Measurements from ENCODE around the gene UGT3A2.
A peak's percentile ranks its signal among the peaks of the same experiment; 100 is the strongest.

Gene UGT3A2

GRCh38 chr5:36017622-36018021, 49.1 kb downstream of the UGT3A2 start:
- in situ Hi-C loops (cut with HindIII; ENCODE audit: low pct_unique_long_range_greater_than_20kb, low sequenced_read_pairs), result no loop called here

GRCh38 chr5:36017004-36017403, 49.7 kb downstream of the UGT3A2 start:
- no peak for TF ChIP-seq JUND (IDR thresholded peaks at IDR 0.05; ENCODE audit: low read depth)
- no peak for DNase-seq (ENCODE audit: low read depth in 1 of 2, low spot score in 1 of 2)
- in situ Hi-C loops (cut with HindIII; ENCODE audit: low pct_unique_long_range_greater_than_20kb, low sequenced_read_pairs), result no loop called here

More at GRCh38 chr5:36017622-36018021, 49.1 kb downstream of the UGT3A2 start:
- DNase-seq (ENCODE audit: low read depth in 1 of 2, low spot score in 1 of 2), result peak in 1 of 2 experiments; percentile 42
- TF ChIP-seq JUND (IDR thresholded peaks at IDR 0.05; ENCODE audit: low read depth), result no peak

GRCh38 chr5:36013182-36013581, 53.5 kb downstream of the UGT3A2 start:
- TF ChIP-seq JUND (IDR thresholded peaks at IDR 0.05; ENCODE audit: low read depth), result no peak
- no peak for DNase-seq (ENCODE audit: low read depth in 1 of 2, low spot score in 1 of 2)
- in situ Hi-C loops (cut with HindIII; ENCODE audit: low pct_unique_long_range_greater_than_20kb, low sequenced_read_pairs), result no loop called here

- no peak for DNase-seq (ENCODE audit: low read depth in 1 of 2, low spot score in 1 of 2)
- in situ Hi-C loops (cut with HindIII; ENCODE audit: low pct_unique_long_range_greater_than_20kb, low sequenced_read_pairs), result no loop called here
- no peak for TF ChIP-seq JUND (IDR thresholded peaks at IDR 0.05; ENCODE audit: low read depth)
These were observed 57.0 kb downstream of the UGT3A2 start for GRCh38 chr5:36009698-36010097.

- DNase-seq (ENCODE audit: low read depth in 1 of 2, low spot score in 1 of 2), result no peak
- in situ Hi-C loops (cut with HindIII; ENCODE audit: low pct_unique_long_range_greater_than_20kb, low sequenced_read_pairs), result no loop called here
- TF ChIP-seq JUND (IDR thresholded peaks at IDR 0.05; ENCODE audit: low read depth), result no peak
These were observed 59.3 kb downstream of the UGT3A2 start for GRCh38 chr5:36007366-36007765.

- no peak for TF ChIP-seq JUND (IDR thresholded peaks at IDR 0.05; ENCODE audit: low read depth)
- in situ Hi-C loops (cut with HindIII; ENCODE audit: low pct_unique_long_range_greater_than_20kb, low sequenced_read_pairs), result no loop called here
- no peak for DNase-seq (ENCODE audit: low read depth in 1 of 2, low spot score in 1 of 2)
These were observed 60.5 kb downstream of the UGT3A2 start for GRCh38 chr5:36006163-36006562.

GRCh38 chr5:36001032-36001431, 65.7 kb downstream of the UGT3A2 start:
- DNase-seq (ENCODE audit: low read depth in 1 of 2, low spot score in 1 of 2), result no peak
- in situ Hi-C loops (cut with HindIII; ENCODE audit: low pct_unique_long_range_greater_than_20kb, low sequenced_read_pairs), result no loop called here
- TF ChIP-seq JUND (IDR thresholded peaks at IDR 0.05; ENCODE audit: low read depth), result no peak

GRCh38 chr5:35999547-35999946, 67.1 kb downstream of the UGT3A2 start:
- DNase-seq (ENCODE audit: low read depth in 1 of 2, low spot score in 1 of 2), result no peak
- in situ Hi-C loops (cut with HindIII; ENCODE audit: low pct_unique_long_range_greater_than_20kb, low sequenced_read_pairs), result no loop called here
- no peak for TF ChIP-seq JUND (IDR thresholded peaks at IDR 0.05; ENCODE audit: low read depth)

- no peak for TF ChIP-seq JUND (IDR thresholded peaks at IDR 0.05; ENCODE audit: low read depth)
- no peak for DNase-seq (ENCODE audit: low read depth in 1 of 2, low spot score in 1 of 2)
- in situ Hi-C loops (cut with HindIII; ENCODE audit: low pct_unique_long_range_greater_than_20kb, low sequenced_read_pairs), result no loop called here
These were observed 70.6 kb downstream of the UGT3A2 start for GRCh38 chr5:35996076-35996475.

- in situ Hi-C loops (cut with HindIII; ENCODE audit: low pct_unique_long_range_greater_than_20kb, low sequenced_read_pairs), result no loop called here
- no peak for TF ChIP-seq JUND (IDR thresholded peaks at IDR 0.05; ENCODE audit: low read depth)
- DNase-seq (ENCODE audit: low read depth in 1 of 2, low spot score in 1 of 2), result no peak
These were observed 75.6 kb downstream of the UGT3A2 start, which contains the start of gene UGT3A1 for GRCh38 chr5:35990941-35991611. Gene UGT3A1, minus strand, starts transcription at chr5:35991390. Its CDS starts 150 bp downstream, at chr5:35991240.

GRCh38 chr5:35990520-35990919, 76.2 kb downstream of the UGT3A2 start:
- TF ChIP-seq JUND (IDR thresholded peaks at IDR 0.05; ENCODE audit: low read depth), result no peak
- no peak for DNase-seq (ENCODE audit: low read depth in 1 of 2, low spot score in 1 of 2)
- in situ Hi-C loops (cut with HindIII; ENCODE audit: low pct_unique_long_range_greater_than_20kb, low sequenced_read_pairs), result no loop called here

- no peak for TF ChIP-seq JUND (IDR thresholded peaks at IDR 0.05; ENCODE audit: low read depth)
- in situ Hi-C loops (cut with HindIII; ENCODE audit: low pct_unique_long_range_greater_than_20kb, low sequenced_read_pairs), result no loop called here
- DNase-seq (ENCODE audit: low read depth in 1 of 2, low spot score in 1 of 2), result no peak
These were observed 78.2 kb downstream of the UGT3A2 start for GRCh38 chr5:35988529-35988928.

- DNase-seq (ENCODE audit: low read depth in 1 of 2, low spot score in 1 of 2), result no peak
- TF ChIP-seq JUND (IDR thresholded peaks at IDR 0.05; ENCODE audit: low read depth), result no peak
- in situ Hi-C loops (cut with HindIII; ENCODE audit: low pct_unique_long_range_greater_than_20kb, low sequenced_read_pairs), result no loop called here
These were observed 78.9 kb downstream of the UGT3A2 start for GRCh38 chr5:35987776-35988175.
